ENCODE measurements around the gene KIF12. TPM values are rescaled to one million over a fixed set of nuclear protein-coding genes. Genes with fewer than 3 reads are reported as not detected.

Gene KIF12
- total and polyA plus RNA-seq, 2 of the 13 experiments (the other 11 are each of a cell fraction or from before 2014, with no cell fraction given) = 1.8 to 12.5 TPM

DNA sequence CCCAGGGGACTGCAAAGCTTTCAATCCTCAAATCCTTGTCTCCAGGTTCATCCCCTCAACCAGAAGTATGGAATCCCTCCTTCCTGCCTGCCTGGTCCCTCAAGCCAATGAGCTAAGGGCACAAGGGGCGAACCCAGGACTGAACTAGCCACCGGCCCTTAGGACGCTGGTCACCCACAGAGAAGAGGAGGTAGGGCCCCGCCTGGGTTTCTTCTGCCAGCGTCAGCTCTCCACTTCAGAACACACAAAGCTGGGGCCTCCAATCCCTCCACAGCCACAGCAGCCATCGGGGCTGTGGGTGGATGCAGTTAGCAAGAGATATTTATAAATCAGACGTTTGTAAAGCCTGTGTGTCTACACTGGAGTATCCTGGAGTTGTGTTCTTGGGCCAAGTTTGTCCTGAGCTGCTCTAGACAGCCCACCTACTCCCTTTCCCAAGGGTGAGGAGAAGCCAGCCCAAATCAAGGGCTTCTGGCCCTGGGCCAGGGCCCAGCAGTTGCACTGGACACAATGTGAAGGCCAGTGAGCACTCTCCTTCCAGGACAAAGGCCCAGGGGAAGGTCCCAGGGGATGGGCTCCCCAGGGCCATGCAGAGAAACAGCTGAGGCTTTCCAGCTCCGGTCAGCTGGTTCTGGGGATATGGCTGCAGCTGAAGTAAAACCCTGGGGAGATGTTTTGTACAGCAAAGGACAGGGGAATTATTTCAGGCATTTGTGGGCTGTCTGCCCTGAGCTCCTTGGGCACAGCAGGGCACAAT is 39.9 kb downstream of the KIF12 start (continued):
- TF ChIP-seq, protein P1, sequence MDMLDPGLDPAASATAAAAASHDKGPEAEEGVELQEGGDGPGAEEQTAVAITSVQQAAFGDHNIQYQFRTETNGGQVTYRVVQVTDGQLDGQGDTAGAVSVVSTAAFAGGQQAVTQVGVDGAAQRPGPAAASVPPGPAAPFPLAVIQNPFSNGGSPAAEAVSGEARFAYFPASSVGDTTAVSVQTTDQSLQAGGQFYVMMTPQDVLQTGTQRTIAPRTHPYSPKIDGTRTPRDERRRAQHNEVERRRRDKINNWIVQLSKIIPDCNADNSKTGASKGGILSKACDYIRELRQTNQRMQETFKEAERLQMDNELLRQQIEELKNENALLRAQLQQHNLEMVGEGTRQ (IDR thresholded peaks at IDR 0.05; ENCODE audit: low read depth, low read length) = no peak
- TF ChIP-seq, protein P1 (CRISPR knock-in tag; IDR thresholded peaks at IDR 0.05; ENCODE audit: borderline replicate concordance) = no peak
- TF ChIP-seq, protein P2, sequence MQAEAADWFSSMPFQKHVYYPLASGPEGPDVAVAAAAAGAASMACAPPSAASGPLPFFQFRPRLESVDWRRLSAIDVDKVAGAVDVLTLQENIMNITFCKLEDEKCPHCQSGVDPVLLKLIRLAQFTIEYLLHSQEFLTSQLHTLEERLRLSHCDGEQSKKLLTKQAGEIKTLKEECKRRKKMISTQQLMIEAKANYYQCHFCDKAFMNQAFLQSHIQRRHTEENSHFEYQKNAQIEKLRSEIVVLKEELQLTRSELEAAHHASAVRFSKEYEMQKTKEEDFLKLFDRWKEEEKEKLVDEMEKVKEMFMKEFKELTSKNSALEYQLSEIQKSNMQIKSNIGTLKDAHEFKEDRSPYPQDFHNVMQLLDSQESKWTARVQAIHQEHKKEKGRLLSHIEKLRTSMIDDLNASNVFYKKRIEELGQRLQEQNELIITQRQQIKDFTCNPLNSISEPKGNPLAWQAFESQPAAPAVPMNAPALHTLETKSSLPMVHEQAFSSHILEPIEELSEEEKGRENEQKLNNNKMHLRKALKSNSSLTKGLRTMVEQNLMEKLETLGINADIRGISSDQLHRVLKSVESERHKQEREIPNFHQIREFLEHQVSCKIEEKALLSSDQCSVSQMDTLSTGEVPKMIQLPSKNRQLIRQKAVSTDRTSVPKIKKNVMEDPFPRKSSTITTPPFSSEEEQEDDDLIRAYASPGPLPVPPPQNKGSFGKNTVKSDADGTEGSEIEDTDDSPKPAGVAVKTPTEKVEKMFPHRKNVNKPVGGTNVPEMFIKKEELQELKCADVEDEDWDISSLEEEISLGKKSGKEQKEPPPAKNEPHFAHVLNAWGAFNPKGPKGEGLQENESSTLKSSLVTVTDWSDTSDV (CRISPR knock-in tag; IDR thresholded peaks at IDR 0.05) = no peak
- TF ChIP-seq CENPX (CRISPR knock-in tag; IDR thresholded peaks at IDR 0.05) (no peak), ZNF432 (CRISPR knock-in tag; IDR thresholded peaks at IDR 0.05; ENCODE audit: borderline replicate concordance) (no peak), SAP130 (CRISPR knock-in tag; IDR thresholded peaks at IDR 0.05; ENCODE audit: low read depth) (no peak), ZBTB20 (CRISPR knock-in tag; IDR thresholded peaks at IDR 0.05; ENCODE audit: borderline replicate concordance, low read depth) (no peak), TSC22D2 (CRISPR knock-in tag; IDR thresholded peaks at IDR 0.05; ENCODE audit: borderline replicate concordance) (no peak), NCOA1 (CRISPR knock-in tag; IDR thresholded peaks at IDR 0.05) (no peak), KMT2A (CRISPR knock-in tag; IDR thresholded peaks at IDR 0.05) (no peak), ZNF775 (CRISPR knock-in tag; IDR thresholded peaks at IDR 0.05; ENCODE audit: borderline replicate concordance) (0 out of 2 replicates have a peak, but pooled peaks have one; percentile 50), ZNF841 (CRISPR knock-in tag; IDR thresholded peaks at IDR 0.05; ENCODE audit: borderline replicate concordance) (no peak), FOXA3 (CRISPR knock-in tag; IDR thresholded peaks at IDR 0.05) (0 out of 2 replicates have a peak, but pooled peaks have one; percentile 4), MIER2 (CRISPR knock-in tag; IDR thresholded peaks at IDR 0.05) (no peak)
- TF ChIP-seq, protein P3, sequence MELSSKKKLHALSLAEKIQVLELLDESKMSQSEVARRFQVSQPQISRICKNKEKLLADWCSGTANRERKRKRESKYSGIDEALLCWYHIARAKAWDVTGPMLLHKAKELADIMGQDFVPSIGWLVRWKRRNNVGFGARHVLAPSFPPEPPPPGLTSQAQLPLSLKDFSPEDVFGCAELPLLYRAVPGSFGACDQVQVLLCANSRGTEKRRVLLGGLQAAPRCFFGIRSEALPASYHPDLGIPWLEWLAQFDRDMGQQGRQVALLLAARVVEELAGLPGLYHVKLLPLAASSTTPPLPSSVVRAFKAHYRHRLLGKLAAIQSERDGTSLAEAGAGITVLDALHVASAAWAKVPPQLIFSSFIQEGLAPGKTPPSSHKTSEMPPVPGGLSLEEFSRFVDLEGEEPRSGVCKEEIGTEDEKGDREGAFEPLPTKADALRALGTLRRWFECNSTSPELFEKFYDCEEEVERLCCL (CRISPR knock-in tag; IDR thresholded peaks at IDR 0.05; ENCODE audit: borderline replicate concordance) = no peak
- TF ChIP-seq, protein P4, sequence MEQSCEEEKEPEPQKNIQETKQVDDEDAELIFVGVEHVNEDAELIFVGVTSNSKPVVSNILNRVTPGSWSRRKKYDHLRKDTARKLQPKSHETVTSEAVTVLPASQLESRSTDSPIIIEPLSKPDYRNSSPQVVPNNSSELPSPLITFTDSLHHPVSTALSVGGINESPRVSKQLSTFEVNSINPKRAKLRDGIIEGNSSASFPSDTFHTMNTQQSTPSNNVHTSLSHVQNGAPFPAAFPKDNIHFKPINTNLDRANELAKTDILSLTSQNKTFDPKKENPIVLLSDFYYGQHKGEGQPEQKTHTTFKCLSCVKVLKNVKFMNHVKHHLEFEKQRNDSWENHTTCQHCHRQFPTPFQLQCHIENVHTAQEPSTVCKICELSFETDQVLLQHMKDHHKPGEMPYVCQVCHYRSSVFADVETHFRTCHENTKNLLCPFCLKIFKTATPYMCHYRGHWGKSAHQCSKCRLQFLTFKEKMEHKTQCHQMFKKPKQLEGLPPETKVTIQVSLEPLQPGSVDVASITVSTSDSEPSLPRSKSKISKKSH (CRISPR knock-in tag; IDR thresholded peaks at IDR 0.05; ENCODE audit: borderline replicate concordance) = no peak
- TF ChIP-seq, protein P5, sequence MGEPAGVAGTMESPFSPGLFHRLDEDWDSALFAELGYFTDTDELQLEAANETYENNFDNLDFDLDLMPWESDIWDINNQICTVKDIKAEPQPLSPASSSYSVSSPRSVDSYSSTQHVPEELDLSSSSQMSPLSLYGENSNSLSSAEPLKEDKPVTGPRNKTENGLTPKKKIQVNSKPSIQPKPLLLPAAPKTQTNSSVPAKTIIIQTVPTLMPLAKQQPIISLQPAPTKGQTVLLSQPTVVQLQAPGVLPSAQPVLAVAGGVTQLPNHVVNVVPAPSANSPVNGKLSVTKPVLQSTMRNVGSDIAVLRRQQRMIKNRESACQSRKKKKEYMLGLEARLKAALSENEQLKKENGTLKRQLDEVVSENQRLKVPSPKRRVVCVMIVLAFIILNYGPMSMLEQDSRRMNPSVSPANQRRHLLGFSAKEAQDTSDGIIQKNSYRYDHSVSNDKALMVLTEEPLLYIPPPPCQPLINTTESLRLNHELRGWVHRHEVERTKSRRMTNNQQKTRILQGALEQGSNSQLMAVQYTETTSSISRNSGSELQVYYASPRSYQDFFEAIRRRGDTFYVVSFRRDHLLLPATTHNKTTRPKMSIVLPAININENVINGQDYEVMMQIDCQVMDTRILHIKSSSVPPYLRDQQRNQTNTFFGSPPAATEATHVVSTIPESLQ (CRISPR knock-in tag; conservative IDR thresholded peaks at IDR 0.05) = no peak
- TF ChIP-seq, protein P6, sequence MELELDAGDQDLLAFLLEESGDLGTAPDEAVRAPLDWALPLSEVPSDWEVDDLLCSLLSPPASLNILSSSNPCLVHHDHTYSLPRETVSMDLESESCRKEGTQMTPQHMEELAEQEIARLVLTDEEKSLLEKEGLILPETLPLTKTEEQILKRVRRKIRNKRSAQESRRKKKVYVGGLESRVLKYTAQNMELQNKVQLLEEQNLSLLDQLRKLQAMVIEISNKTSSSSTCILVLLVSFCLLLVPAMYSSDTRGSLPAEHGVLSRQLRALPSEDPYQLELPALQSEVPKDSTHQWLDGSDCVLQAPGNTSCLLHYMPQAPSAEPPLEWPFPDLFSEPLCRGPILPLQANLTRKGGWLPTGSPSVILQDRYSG (CRISPR knock-in tag; IDR thresholded peaks at IDR 0.05) = no peak
